Fibroblast of pulmonary artery (primary cell): Measurements from ENCODE around the gene CRYBB3.
"Not testable (repeated sequence)": the region's sequence is repeated elsewhere in the genome, so short reads cannot be mapped to it uniquely, and the experiment has no call there.

Experiments
- DNase-seq: peaks from one replicate; pipeline ENCODE4 v3.0.0-alpha.2; 2010; ENCODE audit warnings: low read depth
- H3K4me3 ChIP-seq: replicated peaks from 2 replicates; pipeline ENCODE4 v1.5.1; 2011; ENCODE audit warnings: low read depth, mild to moderate bottlenecking, control low read depth, low read length, moderate library complexity
- CTCF ChIP-seq: IDR thresholded peaks from 2 replicates; pipeline ENCODE4 v1.5.1; 2011; ENCODE audit warnings: mild to moderate bottlenecking, control low read depth, low read length, inconsistent platforms; ENCODE audit errors: missing control alignments

CRYBB3 gene

GRCh38 chr22:25176175-25176574 lies 23.5 kb upstream of the CRYBB3 start:
- no peak overlapping the region for H3K4me3 ChIP-seq
- no peak for TF ChIP-seq CTCF

GRCh38 chr22:25176799-25177198 lies 22.9 kb upstream of the CRYBB3 start:
- TF ChIP-seq CTCF: no peak
- no peak for DNase-seq
- H3K4me3 ChIP-seq: no peak overlapping the region

More at GRCh38 chr22:25176175-25176574, 23.5 kb upstream of the CRYBB3 start:
- no peak for DNase-seq

GRCh38 chr22:25177226-25177625 lies 22.4 kb upstream of the CRYBB3 start:
- no peak for TF ChIP-seq CTCF
- no peak for DNase-seq
- no peak overlapping the region for H3K4me3 ChIP-seq

GRCh38 chr22:25177895-25178294 lies 21.8 kb upstream of the CRYBB3 start:
- no peak for TF ChIP-seq CTCF
- DNase-seq: no peak
- H3K4me3 ChIP-seq: no peak overlapping the region

GRCh38 chr22:25178348-25178747 lies 21.3 kb upstream of the CRYBB3 start:
- DNase-seq, H3K4me3 ChIP-seq: not testable (repeated sequence)

- not testable (repeated sequence) for H3K4me3 ChIP-seq, DNase-seq
Observed at GRCh38 chr22:25178869-25179631, 20.6 kb upstream of the CRYBB3 start.

GRCh38 chr22:25182131-25183110 lies 17.2 kb upstream of the CRYBB3 start:
- TF ChIP-seq CTCF: no peak
- H3K4me3 ChIP-seq: no peak overlapping the region
- DNase-seq: peak; percentile 23
